RCC 7860 (cell line): Measurements from ENCODE around the gene SCAMP4.
A peak's percentile ranks its signal among the peaks of the same experiment; 100 is the strongest.

Experiments
- DNase-seq: peaks from one replicate; pipeline ENCODE4 v3.0.0-alpha.2; 2015; ENCODE audit warnings: low spot score
- FAIRE-seq: peaks from 2 replicates; lab custom pipeline; 2012; peaks lifted over from hg19 to GRCh38; lab: Jason Lieb, UNC

Gene SCAMP4

GRCh38 chr19:1905110-1905862, at the start of gene SCAMP4, which contains the start of gene ADAT3:
Gene SCAMP4, plus strand, starts transcription at chr19:1905399. Its CDS starts 9,621 bp downstream, at chr19:1915020.
Gene ADAT3, plus strand, starts transcription at chr19:1905399. Its CDS starts 6,649 bp downstream, at chr19:1912048.
- DNase-seq (peak; percentile 97), FAIRE-seq (peak; percentile 68)

GRCh38 chr19:1855828-1856255, 49.4 kb upstream of the SCAMP4 start:
- DNase-seq (no peak), FAIRE-seq (no peak)

- DNase-seq (no peak), FAIRE-seq (no peak)
These were observed 48.9 kb upstream of the SCAMP4 start for GRCh38 chr19:1856345-1856697.

GRCh38 chr19:1856698-1857603, 48.2 kb upstream of the SCAMP4 start:
- DNase-seq, result peak; percentile 77
- peak; percentile 74 for FAIRE-seq

GRCh38 chr19:1857648-1858326, 47.4 kb upstream of the SCAMP4 start:
- no peak for FAIRE-seq

GRCh38 chr19:1858412-1859081, 46.7 kb upstream of the SCAMP4 start:
- no peak for DNase-seq
- no peak for FAIRE-seq

More at GRCh38 chr19:1857648-1858326, 47.4 kb upstream of the SCAMP4 start:
- no peak for DNase-seq

- no peak for FAIRE-seq
These were observed 45.8 kb upstream of the SCAMP4 start for GRCh38 chr19:1859331-1859781.

GRCh38 chr19:1860042-1860775, 45.0 kb upstream of the SCAMP4 start:
- DNase-seq (peak; percentile 46), FAIRE-seq (no peak)

More at GRCh38 chr19:1859331-1859781, 45.8 kb upstream of the SCAMP4 start:
- DNase-seq, result no peak

GRCh38 chr19:1860821-1861598, 44.2 kb upstream of the SCAMP4 start:
- FAIRE-seq (no peak), DNase-seq (no peak)

GRCh38 chr19:1861599-1862031, 43.6 kb upstream of the SCAMP4 start:
- no peak for FAIRE-seq
- DNase-seq, result no peak

- FAIRE-seq, result no peak
- DNase-seq, result no peak
These were observed 43.2 kb upstream of the SCAMP4 start for GRCh38 chr19:1862068-1862423.

- DNase-seq (peak; percentile 8), FAIRE-seq (no peak)
These were observed 42.5 kb upstream of the SCAMP4 start for GRCh38 chr19:1862424-1863327.

GRCh38 chr19:1863328-1863637, 41.9 kb upstream of the SCAMP4 start, which contains the start of gene KLF16:
Gene KLF16, minus strand, starts transcription at chr19:1863579. Its CDS starts 82 bp downstream, at chr19:1863497.
- no peak for FAIRE-seq
- DNase-seq, result no peak

GRCh38 chr19:1863638-1864479, 41.3 kb upstream of the SCAMP4 start:
- DNase-seq (peak; percentile 82), FAIRE-seq (no peak)

GRCh38 chr19:1864480-1865171, 40.6 kb upstream of the SCAMP4 start:
- DNase-seq (peak; percentile 53), FAIRE-seq (no peak)

GRCh38 chr19:1865172-1866010, 39.8 kb upstream of the SCAMP4 start:
- FAIRE-seq, result no peak

More at GRCh38 chr19:1865172-1866010, 39.8 kb upstream of the SCAMP4 start:
- no peak for DNase-seq
